Nephron (organoid): ENCODE results near the gene PDK1.

ENCODE experiments used
- H3K27ac Mint-ChIP-seq, 3 experiments: 2 replicates each; pipeline ENCODE4 v1.8.0; 2020; ENCODE audit warnings: mixed read lengths in 3 of 3, mild to moderate bottlenecking in 2 of 3, moderate library complexity in 1 of 3
- H3K27me3 Mint-ChIP-seq: 2 replicates; pipeline ENCODE4 v1.8.0; 2021; ENCODE audit warnings: low read depth, mild to moderate bottlenecking, moderate library complexity, mixed read lengths
- H3K36me3 Mint-ChIP-seq: 2 replicates; pipeline ENCODE4 v1.8.0; 2020; ENCODE audit warnings: low read depth, mixed read lengths
- H3K4me1 Mint-ChIP-seq: 2 replicates; pipeline ENCODE4 v1.8.0; 2020; ENCODE audit warnings: mixed read lengths
- H3K4me3 Mint-ChIP-seq, 3 experiments: 2 replicates each; pipeline ENCODE4 v1.8.0; 2020; ENCODE audit warnings: mild to moderate bottlenecking in 3 of 3, mixed read lengths in 3 of 3, moderate library complexity in 2 of 3
- H3K9me3 Mint-ChIP-seq: 2 replicates; pipeline ENCODE4 v1.8.0; 2020; ENCODE audit warnings: mixed read lengths
- CTCF ChIP-seq, 3 experiments: fragments of 200-600 bp; sonication (generic); IDR thresholded peaks; one replicate each; pipeline ENCODE4 v1.5.0; 2021; ENCODE audit warnings: antibody characterized with exemption in 3 of 3; ENCODE audit not compliant: unreplicated experiment in 3 of 3

The PDK1 gene

DNA sequence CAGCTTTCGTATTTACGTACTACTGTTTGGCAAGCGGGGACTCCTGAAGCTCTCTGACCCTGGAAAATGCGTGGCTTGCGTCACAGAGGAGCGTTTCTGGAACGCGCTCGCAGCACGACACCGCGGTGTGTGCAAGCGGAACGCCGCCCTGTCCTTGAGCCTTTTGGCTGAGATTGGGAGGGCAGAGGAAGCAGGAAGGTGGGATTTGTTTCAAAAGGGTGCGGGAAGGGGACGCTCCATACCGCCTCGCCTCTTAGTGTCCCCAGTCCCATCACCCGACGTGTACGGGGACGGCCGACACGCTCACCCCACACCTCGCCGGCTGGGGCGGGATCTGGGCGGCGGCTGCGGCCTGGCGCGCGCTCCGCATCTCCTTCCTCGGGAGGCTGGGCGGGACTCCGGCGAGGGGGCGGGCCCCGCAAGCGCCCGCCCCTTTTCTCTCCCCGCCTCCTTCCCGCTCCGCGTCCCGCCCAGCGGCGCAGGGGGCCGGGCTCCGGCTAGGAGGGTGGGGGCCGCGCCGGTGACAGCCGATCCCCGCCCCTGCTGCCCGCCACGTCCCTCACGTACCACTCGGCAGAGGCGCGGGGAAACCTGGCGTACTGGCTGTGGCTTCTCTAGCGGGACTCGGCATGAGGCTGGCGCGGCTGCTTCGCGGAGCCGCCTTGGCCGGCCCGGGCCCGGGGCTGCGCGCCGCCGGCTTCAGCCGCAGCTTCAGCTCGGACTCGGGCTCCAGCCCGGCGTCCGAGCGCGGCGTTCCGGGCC lies at the start of gene PDK1:
Gene PDK1 (plus strand): TSS at position 569 of the 762 bp plus-strand sequence. CDS start 61 bp downstream, at position 630.
- H3K27ac Mint-ChIP-seq = peak within 1 kb of the TSS; percentile 62 to 86 (median 83)
- H3K4me1 Mint-ChIP-seq = peaks cover 33% of the 10 kb centered on the region
- peak within 1 kb of the TSS; percentile 91 to 99 (median 98) for H3K4me3 Mint-ChIP-seq
- TF ChIP-seq CTCF (IDR thresholded peaks at IDR 0.05; ENCODE audit: unreplicated experiment in 3 of 3) = no peak
- no peaks in the 10 kb centered on the region for H3K27me3 Mint-ChIP-seq
- H3K36me3 Mint-ChIP-seq = no peaks in the 10 kb centered on the region
- H3K9me3 Mint-ChIP-seq = no peaks in the 10 kb centered on the region

GRCh38 chr2:172507199-172507598 lies 48.7 kb upstream of the PDK1 start:
- Mint-ChIP-seq H3K4me1 (peaks cover 9% of the 10 kb centered on the region), H3K4me3 (no peak overlapping the region), H3K36me3 (peaks cover 36% of the 10 kb centered on the region), H3K27ac (no peak overlapping the region), H3K9me3 (peaks cover 17% of the 10 kb centered on the region), H3K27me3 (no peaks in the 10 kb centered on the region)
- TF ChIP-seq CTCF (IDR thresholded peaks at IDR 0.05; ENCODE audit: unreplicated experiment in 3 of 3) = no peak

- Mint-ChIP-seq H3K4me3 (no peak overlapping the region), H3K9me3 (peaks cover 41% of the 10 kb centered on the region), H3K27me3 (no peaks in the 10 kb centered on the region)
Observed at GRCh38 chr2:172510088-172510487, 45.8 kb upstream of the PDK1 start.

GRCh38 chr2:172510548-172510947 lies 45.3 kb upstream of the PDK1 start:
- no peak for TF ChIP-seq CTCF (IDR thresholded peaks at IDR 0.05; ENCODE audit: unreplicated experiment in 3 of 3)
- H3K36me3 Mint-ChIP-seq = peaks cover 52% of the 10 kb centered on the region
- no peak overlapping the region for H3K4me3 Mint-ChIP-seq
- H3K9me3 Mint-ChIP-seq = peaks cover 42% of the 10 kb centered on the region
- no peak overlapping the region for H3K27ac Mint-ChIP-seq
- no peaks in the 10 kb centered on the region for H3K27me3 Mint-ChIP-seq
- peaks cover under 1% of the 10 kb centered on the region for H3K4me1 Mint-ChIP-seq

More at GRCh38 chr2:172510088-172510487, 45.8 kb upstream of the PDK1 start:
- H3K4me1 Mint-ChIP-seq = peaks cover 3% of the 10 kb centered on the region
- no peak overlapping the region for H3K27ac Mint-ChIP-seq
- no peak for TF ChIP-seq CTCF (IDR thresholded peaks at IDR 0.05; ENCODE audit: unreplicated experiment in 3 of 3)
- peaks cover 52% of the 10 kb centered on the region for H3K36me3 Mint-ChIP-seq

DNA sequence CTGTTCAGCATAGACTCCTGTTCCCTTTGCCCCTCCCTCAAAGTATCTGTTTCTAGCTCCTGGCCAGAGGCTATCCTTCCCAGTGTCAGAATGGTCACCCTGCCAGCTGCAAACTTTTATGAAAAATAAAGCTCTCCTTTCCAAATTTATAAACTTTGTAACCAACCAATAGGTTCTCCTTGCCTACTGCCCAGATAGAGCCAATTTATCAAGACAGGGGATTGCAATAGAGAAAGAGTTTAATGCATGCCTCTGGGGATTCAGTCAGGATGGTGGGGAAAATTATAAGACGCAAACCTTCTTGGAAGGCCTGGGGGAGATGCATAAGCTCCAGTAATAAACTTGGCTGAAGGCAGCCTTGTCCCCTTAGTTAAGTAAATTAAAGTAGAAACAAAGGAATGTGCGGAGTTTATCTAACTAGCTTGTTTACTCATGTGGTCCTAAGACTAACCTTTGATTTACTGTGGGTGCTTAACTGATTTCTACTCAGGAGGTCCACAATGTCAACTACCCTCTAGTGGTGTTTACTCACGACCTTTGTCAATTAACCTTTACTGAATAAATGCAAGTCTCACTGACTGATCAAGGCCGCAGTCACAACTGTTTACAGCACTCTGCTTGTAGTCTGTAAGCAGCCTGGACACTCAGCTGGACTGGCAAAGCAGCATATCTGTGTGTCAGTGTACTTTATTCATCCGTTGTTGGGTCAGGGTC lies 42.9 kb upstream of the PDK1 start:
- H3K27me3 Mint-ChIP-seq = no peaks in the 10 kb centered on the region
- no peaks in the 10 kb centered on the region for H3K4me1 Mint-ChIP-seq
- peaks cover 46% of the 10 kb centered on the region for H3K9me3 Mint-ChIP-seq
- no peak for TF ChIP-seq CTCF (IDR thresholded peaks at IDR 0.05; ENCODE audit: unreplicated experiment in 3 of 3)
- no peak overlapping the region for H3K4me3 Mint-ChIP-seq
- H3K36me3 Mint-ChIP-seq = peaks cover 40% of the 10 kb centered on the region
- no peak overlapping the region for H3K27ac Mint-ChIP-seq
